ENCODE data around the gene RAD52. TPM values are rescaled to one million over a fixed set of nuclear protein-coding genes. Genes with fewer than 3 reads are reported as not detected.

The RAD52 gene
- polyA plus RNA-seq, 1 experiment = 18.8 TPM

GRCh38 chr12:907413-908185 lies 41.9 kb downstream of the RAD52 start:
- CTCF ChIA-PET = no interaction called here
- POLR2A ChIA-PET = no interaction called here
- Histone ChIP-seq H3K27me3 (ENCODE audit: control insufficient read depth, insufficient read depth, low read length) (no peaks in the 10 kb centered on the region), H3K4me3 (ENCODE audit: low read depth, low read length) (no peak overlapping the region), H3K9me3 (ENCODE audit: control insufficient read depth, insufficient read depth, low read length) (no peaks in the 10 kb centered on the region), H3K27ac (ENCODE audit: low read depth, low read length) (no peak overlapping the region)
- no peak for TF ChIP-seq CTCF (IDR thresholded peaks at IDR 0.05; ENCODE audit: low read depth, low read length)
- no peak for DNase-seq (ENCODE audit: low read depth, low spot score)

GRCh38 chr12:906062-906585 lies 43.4 kb downstream of the RAD52 start:
- Histone ChIP-seq H3K4me3 (ENCODE audit: low read depth, low read length) (no peak overlapping the region), H3K27ac (ENCODE audit: low read depth, low read length) (no peak overlapping the region), H3K27me3 (ENCODE audit: control insufficient read depth, insufficient read depth, low read length) (no peaks in the 10 kb centered on the region), H3K9me3 (ENCODE audit: control insufficient read depth, insufficient read depth, low read length) (no peaks in the 10 kb centered on the region)
- DNase-seq (ENCODE audit: low read depth, low spot score) = no peak
- TF ChIP-seq CTCF (IDR thresholded peaks at IDR 0.05; ENCODE audit: low read depth, low read length) = no peak
- ChIA-PET POLR2A (interaction anchor here (0.5 kb wide), 1 partner anchor 12 kb away, joined by 4 read pairs; no protein-coding TSS in a partner anchor), CTCF (no interaction called here)

GRCh38 chr12:905261-906031 lies 44.0 kb downstream of the RAD52 start:
- CTCF ChIA-PET = interaction anchor here (1.6 kb wide), 1 partner anchor 187 kb away, joined by 6 read pairs; no protein-coding TSS in a partner anchor
- no peaks in the 10 kb centered on the region for H3K9me3 ChIP-seq (ENCODE audit: control insufficient read depth, insufficient read depth, low read length)
- POLR2A ChIA-PET = interaction anchor here (0.5 kb wide), 1 partner anchor 12 kb away, joined by 4 read pairs; no protein-coding TSS in a partner anchor
- no peak overlapping the region for H3K4me3 ChIP-seq (ENCODE audit: low read depth, low read length)
- no peak for DNase-seq (ENCODE audit: low read depth, low spot score)
- no peaks in the 10 kb centered on the region for H3K27me3 ChIP-seq (ENCODE audit: control insufficient read depth, insufficient read depth, low read length)
- H3K27ac ChIP-seq (ENCODE audit: low read depth, low read length) = no peak overlapping the region
- TF ChIP-seq CTCF (IDR thresholded peaks at IDR 0.05; ENCODE audit: low read depth, low read length) = no peak

GRCh38 chr12:904010-904414 lies 45.5 kb downstream of the RAD52 start:
- Histone ChIP-seq H3K27me3 (ENCODE audit: control insufficient read depth, insufficient read depth, low read length) (no peaks in the 10 kb centered on the region), H3K9me3 (ENCODE audit: control insufficient read depth, insufficient read depth, low read length) (no peaks in the 10 kb centered on the region), H3K27ac (ENCODE audit: low read depth, low read length) (no peak overlapping the region), H3K4me3 (ENCODE audit: low read depth, low read length) (no peak overlapping the region)
- no peak for TF ChIP-seq CTCF (IDR thresholded peaks at IDR 0.05; ENCODE audit: low read depth, low read length)
- ChIA-PET POLR2A (interaction anchor here (0.5 kb wide), 1 partner anchor 480 kb away, joined by 3 read pairs; no protein-coding TSS in a partner anchor), CTCF (interaction anchor here (1.6 kb wide), 1 partner anchor 189 kb away, joined by 6 read pairs; no protein-coding TSS in a partner anchor)
- no peak for DNase-seq (ENCODE audit: low read depth, low spot score)

Data from AG04450 (cell line).